HG03045 (cell line): ENCODE measurements around the gene YOD1.

Experiments
- ATAC-seq: cut with Tn5 transposase; IDR thresholded peaks from one replicate; pipeline ENCODE4 v1.9.1; 2021; ENCODE audit warnings: mild to moderate bottlenecking, moderate library complexity; ENCODE audit not compliant: unreplicated experiment

The YOD1 gene

GRCh38 chr1:207013321-207014085, 37.5 kb downstream of the YOD1 start:
- ATAC-seq, result no peak

- no peak for ATAC-seq
Observed at GRCh38 chr1:207010726-207011125, 40.3 kb downstream of the YOD1 start.

GRCh38 chr1:207009945-207010344, 41.1 kb downstream of the YOD1 start:
- no peak for ATAC-seq

- no peak for ATAC-seq
Observed at GRCh38 chr1:207009182-207009850, 41.7 kb downstream of the YOD1 start.

- no peak for ATAC-seq
Observed at GRCh38 chr1:207007352-207008033, 43.5 kb downstream of the YOD1 start.

- no peak for ATAC-seq
Observed at GRCh38 chr1:207006914-207007313, 44.1 kb downstream of the YOD1 start.

- ATAC-seq, result no peak
Observed at GRCh38 chr1:207006083-207006482, 44.9 kb downstream of the YOD1 start.

- no peak for ATAC-seq
Observed at GRCh38 chr1:207004931-207005830, 45.8 kb downstream of the YOD1 start.

- no peak for ATAC-seq
Observed at GRCh38 chr1:207003210-207003609, 47.8 kb downstream of the YOD1 start.

GRCh38 chr1:207002724-207003146, 48.3 kb downstream of the YOD1 start:
- ATAC-seq, result no peak

GRCh38 chr1:207001492-207002245, 49.3 kb downstream of the YOD1 start:
- no peak for ATAC-seq

- ATAC-seq, result no peak
Observed at GRCh38 chr1:207000651-207001291, 50.2 kb downstream of the YOD1 start.

- ATAC-seq, result no peak
Observed at GRCh38 chr1:206998816-206999215, 52.2 kb downstream of the YOD1 start.
